Keratinocyte (primary cell): Measurements from ENCODE around the gene PROM1. TPM values are rescaled to one million over a fixed set of nuclear protein-coding genes. Genes with fewer than 3 reads are reported as not detected.

ENCODE experiments used
- DNase-seq: peaks from one replicate; pipeline ENCODE4 v3.0.0-alpha.2; 2011; ENCODE audit warnings: low read depth, missing footprints, low spot score
- FAIRE-seq: peaks from 2 replicates; lab custom pipeline; 2011; peaks lifted over from hg19 to GRCh38; lab: Jason Lieb, UNC
- H2AFZ ChIP-seq: 2 replicates; pipeline ENCODE4 v1.6.0; 2012; ENCODE audit warnings: low read length, control low read depth, inconsistent platforms; ENCODE audit not compliant: control insufficient read depth
- H3K27ac ChIP-seq: 2 replicates; pipeline ENCODE4 v1.5.1; 2011; ENCODE audit warnings: low read length; ENCODE audit not compliant: control insufficient read depth, insufficient read depth
- H3K27me3 ChIP-seq: 3 replicates; pipeline ENCODE4 v1.6.0; 2011; ENCODE audit warnings: low read length; ENCODE audit not compliant: control insufficient read depth, insufficient read depth; ENCODE audit errors: extremely low read depth
- H3K36me3 ChIP-seq, 2 experiments: 2 replicates in 1 of 2; 3 replicates in 1 of 2; pipeline ENCODE4 v1.5.1; 2011; ENCODE audit warnings: low read length in 2 of 2, mild to moderate bottlenecking in 1 of 2; ENCODE audit not compliant: control insufficient read depth in 2 of 2, insufficient read depth in 2 of 2; ENCODE audit errors: extremely low read depth in 1 of 2
- H3K4me1 ChIP-seq: 3 replicates; pipeline ENCODE4 v1.5.1; 2011; ENCODE audit warnings: low read length; ENCODE audit not compliant: control insufficient read depth, insufficient read depth; ENCODE audit errors: extremely low read depth
- H3K4me2 ChIP-seq: 3 replicates; pipeline ENCODE4 v1.6.0; 2011; ENCODE audit warnings: low read depth, low read length; ENCODE audit not compliant: control insufficient read depth, insufficient read depth; ENCODE audit errors: extremely low read depth
- H3K4me3 ChIP-seq, 3 experiments: fragments of 200-600 bp in 1 of 3; sonication (generic) in 1 of 3; 2 replicates in 2 of 3; 3 replicates in 1 of 3; pipeline ENCODE4 v1.5.1; 2011 to 2016; ENCODE audit warnings: low read length in 3 of 3, mild to moderate bottlenecking in 3 of 3, control low read depth in 2 of 3, inconsistent platforms in 1 of 3, low read depth in 1 of 3, mixed read lengths in 1 of 3, mixed run types in 1 of 3, moderate library complexity in 1 of 3; ENCODE audit not compliant: control insufficient read depth in 2 of 3, insufficient read depth in 2 of 3; ENCODE audit errors: extremely low read depth in 1 of 3
- H3K79me2 ChIP-seq: 2 replicates; pipeline ENCODE4 v1.6.0; 2012; ENCODE audit warnings: low read length; ENCODE audit not compliant: control insufficient read depth, insufficient read depth
- H3K9ac ChIP-seq: 3 replicates; pipeline ENCODE4 v1.6.0; 2011; ENCODE audit warnings: low read length; ENCODE audit not compliant: control insufficient read depth, insufficient read depth; ENCODE audit errors: extremely low read depth
- H3K9me1 ChIP-seq: 3 replicates; pipeline ENCODE4 v1.6.0; 2011; ENCODE audit warnings: low read length; ENCODE audit not compliant: control insufficient read depth, insufficient read depth; ENCODE audit errors: extremely low read depth
- H3K9me3 ChIP-seq: 2 replicates; pipeline ENCODE4 v1.5.1; 2012; ENCODE audit warnings: low read depth, low read length; ENCODE audit not compliant: control insufficient read depth
- H4K20me1 ChIP-seq: 3 replicates; pipeline ENCODE4 v1.6.0; 2011; ENCODE audit warnings: low read length; ENCODE audit not compliant: control insufficient read depth, insufficient read depth; ENCODE audit errors: extremely low read depth
- EZH2 ChIP-seq: IDR thresholded peaks from one replicate; pipeline ENCODE4 v1.6.1; 2012; ENCODE audit warnings: inconsistent platforms, mild to moderate bottlenecking, low read length, moderate library complexity
- dilution Hi-C: fragments of 300-500 bp; cut with MboI; formaldehyde crosslinking; loops from one replicate; pipeline ENCODE4 v1.7.0; 2020; ENCODE audit warnings: low sequenced_read_pairs; ENCODE audit not compliant: extremely low pct_ligation_motif_present
- polyA plus RNA-seq, 5 experiments: library from polyadenylated mRNA; depleted of rRNA in 3 of 5; stranded (reverse) in 3 of 5; stranded (forward) in 1 of 5; unstranded in 1 of 5; fragments of >200 nt; gene quantifications; 1 replicate in 1 of 5; 2 replicates in 3 of 5; 3 replicates in 1 of 5; pipeline versions ENCODE4 v1.2.1 to v1.2.3, GENCODE V29; 2011 to 2012; ENCODE audit warnings: missing spikeins in 2 of 5, low read depth in 1 of 5, low replicate concordance in 1 of 5
- TF ChIP-seq, protein P1 (sequence below), 3 experiments: IDR thresholded peaks in 1 of 3; conservative IDR thresholded peaks in 1 of 3; optimal IDR thresholded peaks in 1 of 3; 2 replicates in 2 of 3; 3 replicates in 1 of 3; pipeline versions ENCODE3 to v1.5.1; 2011; ENCODE audit warnings: low read length in 3 of 3, mild to moderate bottlenecking in 3 of 3, moderate library complexity in 2 of 3, control low read depth in 1 of 3, inconsistent platforms in 1 of 3; ENCODE audit not compliant: insufficient read depth in 2 of 3; ENCODE audit errors: extremely low read depth in 1 of 3

PROM1 gene
- polyA plus RNA-seq, 1 donor (not counting 4 experiments of a cell fraction or from before 2014, with no cell fraction given): not detected

DNA sequence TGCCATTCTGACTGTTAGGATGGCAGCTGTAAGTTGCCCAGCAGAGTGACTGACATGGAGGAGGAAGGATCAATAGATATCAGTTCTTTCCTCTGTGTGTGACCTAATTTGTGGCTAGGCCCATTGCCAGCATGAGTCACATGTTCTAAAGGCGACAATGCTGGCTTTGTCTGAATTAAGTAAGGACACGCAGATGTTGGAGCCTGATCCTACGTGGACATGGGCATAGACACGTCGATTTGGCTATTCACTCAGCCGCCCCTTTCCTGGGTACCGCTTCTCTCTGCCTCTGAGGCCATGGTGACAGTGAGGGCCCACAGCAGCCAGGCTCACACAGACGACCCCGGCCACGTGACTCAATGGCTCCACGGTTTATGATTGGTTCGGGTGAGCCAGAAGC, 16.3 kb downstream of the PROM1 start:
- H3K9ac ChIP-seq: no peak overlapping the region
- H3K4me2 ChIP-seq: no peak overlapping the region
- no peaks in the 10 kb centered on the region for H3K9me3 ChIP-seq
- H3K9me1 ChIP-seq: no peaks in the 10 kb centered on the region
- no peaks in the 10 kb centered on the region for H4K20me1 ChIP-seq
- no peak overlapping the region for H2AFZ ChIP-seq
- no peak overlapping the region for H3K4me3 ChIP-seq
- DNase-seq (no peak), FAIRE-seq (no peak)
- H3K27ac ChIP-seq: no peak overlapping the region
- TF ChIP-seq, protein P1, sequence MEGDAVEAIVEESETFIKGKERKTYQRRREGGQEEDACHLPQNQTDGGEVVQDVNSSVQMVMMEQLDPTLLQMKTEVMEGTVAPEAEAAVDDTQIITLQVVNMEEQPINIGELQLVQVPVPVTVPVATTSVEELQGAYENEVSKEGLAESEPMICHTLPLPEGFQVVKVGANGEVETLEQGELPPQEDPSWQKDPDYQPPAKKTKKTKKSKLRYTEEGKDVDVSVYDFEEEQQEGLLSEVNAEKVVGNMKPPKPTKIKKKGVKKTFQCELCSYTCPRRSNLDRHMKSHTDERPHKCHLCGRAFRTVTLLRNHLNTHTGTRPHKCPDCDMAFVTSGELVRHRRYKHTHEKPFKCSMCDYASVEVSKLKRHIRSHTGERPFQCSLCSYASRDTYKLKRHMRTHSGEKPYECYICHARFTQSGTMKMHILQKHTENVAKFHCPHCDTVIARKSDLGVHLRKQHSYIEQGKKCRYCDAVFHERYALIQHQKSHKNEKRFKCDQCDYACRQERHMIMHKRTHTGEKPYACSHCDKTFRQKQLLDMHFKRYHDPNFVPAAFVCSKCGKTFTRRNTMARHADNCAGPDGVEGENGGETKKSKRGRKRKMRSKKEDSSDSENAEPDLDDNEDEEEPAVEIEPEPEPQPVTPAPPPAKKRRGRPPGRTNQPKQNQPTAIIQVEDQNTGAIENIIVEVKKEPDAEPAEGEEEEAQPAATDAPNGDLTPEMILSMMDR (optimal IDR thresholded peaks at IDR 0.05 in 1 of 3, IDR thresholded peaks at IDR 0.05 in 1 of 3, conservative IDR thresholded peaks at IDR 0.05 in 1 of 3; ENCODE audit: extremely low read depth in 1 of 3, insufficient read depth in 2 of 3, low read length in 3 of 3): no peak
- H3K27me3 ChIP-seq: no peaks in the 10 kb centered on the region
- peaks cover 3% of the 10 kb centered on the region for H3K4me1 ChIP-seq
- H3K36me3 ChIP-seq: no peaks in the 10 kb centered on the region
- dilution Hi-C loops: no loop called here
- no peaks in the 10 kb centered on the region for H3K79me2 ChIP-seq

DNA sequence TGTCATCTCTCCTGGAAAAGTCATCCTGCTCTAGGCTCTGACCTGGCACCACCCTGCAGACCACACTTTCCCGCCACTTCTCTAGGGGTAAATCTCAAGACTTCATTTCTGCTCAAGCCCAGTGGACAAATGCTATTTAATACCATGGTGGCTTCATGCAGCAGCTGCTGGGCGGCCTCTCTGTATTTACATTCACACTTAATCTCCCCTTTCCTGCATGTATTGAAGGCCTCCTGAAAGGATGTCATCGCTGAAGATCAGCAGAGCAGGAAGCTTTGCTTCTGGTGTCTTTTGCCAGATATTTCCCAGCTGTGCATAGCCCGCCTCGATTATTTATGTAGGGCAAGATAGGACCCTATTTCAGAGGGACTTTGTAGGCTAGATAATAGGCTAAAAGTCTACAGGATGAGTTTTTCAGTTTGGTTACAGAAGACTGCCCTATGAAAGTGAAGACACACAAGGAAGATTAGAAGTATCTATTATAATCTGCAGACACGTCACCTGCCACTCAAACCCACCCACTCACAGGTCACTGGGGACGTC, 17.2 kb downstream of the PROM1 start:
- FAIRE-seq: no peak
- Histone ChIP-seq H3K4me3 (no peak overlapping the region), H3K27ac (no peak overlapping the region), H3K4me2 (no peak overlapping the region), H3K9me3 (no peaks in the 10 kb centered on the region), H3K27me3 (no peaks in the 10 kb centered on the region), H3K9ac (no peak overlapping the region), H3K4me1 (peaks cover 2% of the 10 kb centered on the region), H3K36me3 (no peaks in the 10 kb centered on the region), H3K9me1 (no peaks in the 10 kb centered on the region), H2AFZ (no peak overlapping the region), H4K20me1 (no peaks in the 10 kb centered on the region), H3K79me2 (no peaks in the 10 kb centered on the region)
- DNase-seq: no peak
- dilution Hi-C loops: no loop called here
- TF ChIP-seq, protein P1 (optimal IDR thresholded peaks at IDR 0.05 in 1 of 3, IDR thresholded peaks at IDR 0.05 in 1 of 3, conservative IDR thresholded peaks at IDR 0.05 in 1 of 3; ENCODE audit: extremely low read depth in 1 of 3, insufficient read depth in 2 of 3, low read length in 3 of 3): no peak
- no peak for TF ChIP-seq EZH2
